Amniotic epithelial cell (primary cell): ENCODE data around the gene CLDN10.
"Not testable (repeated sequence)": the region's sequence is repeated elsewhere in the genome, so short reads cannot be mapped to it uniquely, and the experiment has no call there.

Source experiments
- DNase-seq: peaks from one replicate; pipeline ENCODE4 v3.0.0-alpha.2; 2010; ENCODE audit warnings: low read depth

CLDN10 gene

GRCh38 chr13:95552539-95553441 lies at the start of gene CLDN10:
TSS of gene CLDN10 (plus strand) at chr13:95552720. CDS start at chr13:95552754, 34 bp downstream.
- DNase-seq: no peak

GRCh38 chr13:95503662-95504061 lies 48.9 kb upstream of the CLDN10 start:
- no peak for DNase-seq

GRCh38 chr13:95505265-95505664 lies 47.3 kb upstream of the CLDN10 start:
- DNase-seq: no peak

GRCh38 chr13:95505986-95506385 lies 46.5 kb upstream of the CLDN10 start:
- DNase-seq: no peak

- DNase-seq: no peak
These were observed 44.5 kb upstream of the CLDN10 start for GRCh38 chr13:95507991-95508390.

GRCh38 chr13:95508996-95509395 lies 43.5 kb upstream of the CLDN10 start:
- no peak for DNase-seq

GRCh38 chr13:95509521-95510310 lies 42.8 kb upstream of the CLDN10 start:
- DNase-seq: peak; percentile 44

- no peak for DNase-seq
These were observed 41.6 kb upstream of the CLDN10 start for GRCh38 chr13:95510950-95511349.

- no peak for DNase-seq
These were observed 40.1 kb upstream of the CLDN10 start for GRCh38 chr13:95512424-95512823.

GRCh38 chr13:95512957-95513356 lies 39.6 kb upstream of the CLDN10 start:
- DNase-seq: no peak

- not testable (repeated sequence) for DNase-seq
These were observed 36.9 kb upstream of the CLDN10 start for GRCh38 chr13:95515606-95516005.

GRCh38 chr13:95516021-95516420 lies 36.5 kb upstream of the CLDN10 start:
- no peak for DNase-seq

GRCh38 chr13:95516492-95516891 lies 36.0 kb upstream of the CLDN10 start:
- no peak for DNase-seq

- DNase-seq: no peak
These were observed 28.9 kb upstream of the CLDN10 start for GRCh38 chr13:95523598-95523997.

GRCh38 chr13:95524264-95524901 lies 28.1 kb upstream of the CLDN10 start:
- DNase-seq: peak; percentile 65

GRCh38 chr13:95527955-95528354 lies 24.6 kb upstream of the CLDN10 start:
- DNase-seq: no peak

GRCh38 chr13:95530178-95530577 lies 22.3 kb upstream of the CLDN10 start:
- peak; percentile 86 for DNase-seq

GRCh38 chr13:95533545-95534160 lies 18.9 kb upstream of the CLDN10 start:
- DNase-seq: no peak

- DNase-seq: peak; percentile 90
These were observed 17.3 kb upstream of the CLDN10 start for GRCh38 chr13:95535243-95535642.

GRCh38 chr13:95536632-95537241 lies 15.8 kb upstream of the CLDN10 start:
- DNase-seq: peak; percentile 39

GRCh38 chr13:95540888-95541287 lies 11.6 kb upstream of the CLDN10 start:
- DNase-seq: no peak

GRCh38 chr13:95541308-95541707 lies 11.2 kb upstream of the CLDN10 start:
- DNase-seq: no peak
